Fibroblast of mammary gland (primary cell): ENCODE measurements around the gene PADI1.

Experiments
- DNase-seq: peaks from one replicate; pipeline ENCODE4 v3.0.0-alpha.2; 2010; ENCODE audit warnings: low read depth
- H3K4me3 ChIP-seq: 2 replicates; pipeline ENCODE4 v1.5.1; 2011; ENCODE audit warnings: low read depth, mild to moderate bottlenecking, low read length, moderate library complexity; ENCODE audit not compliant: control insufficient read depth
- TF ChIP-seq, protein P1 (sequence below): conservative IDR thresholded peaks from 2 replicates; pipeline ENCODE4 v1.5.1; 2011; ENCODE audit warnings: low read depth, low read length, inconsistent platforms; ENCODE audit not compliant: control insufficient read depth, insufficient read depth

PADI1 gene

GRCh38 chr1:17192394-17193221, 12.3 kb upstream of the PADI1 start:
- DNase-seq: no peak
- TF ChIP-seq, protein P1, sequence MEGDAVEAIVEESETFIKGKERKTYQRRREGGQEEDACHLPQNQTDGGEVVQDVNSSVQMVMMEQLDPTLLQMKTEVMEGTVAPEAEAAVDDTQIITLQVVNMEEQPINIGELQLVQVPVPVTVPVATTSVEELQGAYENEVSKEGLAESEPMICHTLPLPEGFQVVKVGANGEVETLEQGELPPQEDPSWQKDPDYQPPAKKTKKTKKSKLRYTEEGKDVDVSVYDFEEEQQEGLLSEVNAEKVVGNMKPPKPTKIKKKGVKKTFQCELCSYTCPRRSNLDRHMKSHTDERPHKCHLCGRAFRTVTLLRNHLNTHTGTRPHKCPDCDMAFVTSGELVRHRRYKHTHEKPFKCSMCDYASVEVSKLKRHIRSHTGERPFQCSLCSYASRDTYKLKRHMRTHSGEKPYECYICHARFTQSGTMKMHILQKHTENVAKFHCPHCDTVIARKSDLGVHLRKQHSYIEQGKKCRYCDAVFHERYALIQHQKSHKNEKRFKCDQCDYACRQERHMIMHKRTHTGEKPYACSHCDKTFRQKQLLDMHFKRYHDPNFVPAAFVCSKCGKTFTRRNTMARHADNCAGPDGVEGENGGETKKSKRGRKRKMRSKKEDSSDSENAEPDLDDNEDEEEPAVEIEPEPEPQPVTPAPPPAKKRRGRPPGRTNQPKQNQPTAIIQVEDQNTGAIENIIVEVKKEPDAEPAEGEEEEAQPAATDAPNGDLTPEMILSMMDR: no peak
- H3K4me3 ChIP-seq: no peak overlapping the region

GRCh38 chr1:17193222-17194132, 11.5 kb upstream of the PADI1 start:
- TF ChIP-seq, protein P1: no peak
- no peak for DNase-seq
- H3K4me3 ChIP-seq: no peak overlapping the region

DNA sequence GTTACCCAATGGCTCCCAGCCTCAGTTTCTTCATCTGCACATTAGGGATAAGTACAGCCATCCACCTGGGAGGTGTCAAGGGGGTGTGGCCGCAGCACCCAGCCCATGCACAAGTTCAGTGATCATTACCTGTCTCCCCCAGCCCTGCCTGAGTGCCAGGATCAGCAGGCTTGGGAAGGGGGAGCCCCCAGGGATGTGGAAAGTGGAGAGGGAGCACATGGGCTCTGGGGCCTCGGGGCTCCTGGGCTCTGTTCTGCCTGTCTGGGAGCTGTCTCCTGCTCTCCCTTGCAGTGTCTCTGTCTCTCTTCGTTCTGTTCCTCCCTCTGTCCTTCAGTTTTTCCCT, 10.8 kb upstream of the PADI1 start:
- no peak overlapping the region for H3K4me3 ChIP-seq
- no peak for DNase-seq
- TF ChIP-seq, protein P1: no peak

DNA sequence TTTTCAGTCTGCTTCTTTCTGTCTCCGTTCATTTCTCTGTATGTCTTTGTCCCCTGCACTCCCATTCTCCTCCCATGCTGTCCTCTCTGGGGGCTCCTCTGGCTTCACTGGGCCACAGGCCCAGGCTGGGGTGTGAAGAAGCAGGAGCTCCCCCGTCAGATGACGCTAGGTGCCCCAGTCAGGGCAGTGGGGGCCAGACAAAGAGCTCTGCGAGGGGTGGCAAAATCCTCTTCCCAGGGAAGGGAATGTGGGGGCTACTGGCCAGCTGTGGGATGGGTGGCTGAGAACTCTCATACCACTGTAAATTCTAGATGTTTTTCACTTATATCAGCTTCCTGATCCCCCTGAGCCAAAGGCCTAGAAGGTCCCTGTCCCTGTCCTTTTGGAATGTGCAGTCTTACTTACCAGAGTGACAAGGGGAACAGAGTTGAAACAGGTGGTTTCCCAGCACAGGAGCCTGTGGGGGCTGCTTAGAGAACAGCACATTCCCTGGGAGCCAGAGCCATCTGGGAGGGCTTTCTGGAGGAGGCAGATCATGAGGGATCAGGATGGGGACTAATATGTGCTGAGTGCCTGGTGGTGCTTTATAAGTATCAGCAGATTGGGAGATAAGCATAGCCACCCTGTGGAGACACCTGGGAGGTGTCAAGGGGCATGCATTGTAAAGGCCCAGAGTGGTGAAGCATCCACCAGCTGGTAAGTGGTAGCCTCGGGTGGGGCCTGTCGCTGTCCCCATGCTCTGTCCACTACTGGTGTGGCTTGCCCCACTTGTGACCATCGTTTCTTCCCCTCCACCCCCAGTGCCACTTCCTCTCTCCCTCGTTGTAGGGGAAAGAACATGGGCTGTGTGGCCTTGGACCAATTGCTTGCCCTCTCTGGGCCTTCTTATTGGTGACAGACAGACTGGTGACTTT, 10.1 kb upstream of the PADI1 start:
- DNase-seq: no peak
- TF ChIP-seq, protein P1: no peak
- no peak overlapping the region for H3K4me3 ChIP-seq

DNA sequence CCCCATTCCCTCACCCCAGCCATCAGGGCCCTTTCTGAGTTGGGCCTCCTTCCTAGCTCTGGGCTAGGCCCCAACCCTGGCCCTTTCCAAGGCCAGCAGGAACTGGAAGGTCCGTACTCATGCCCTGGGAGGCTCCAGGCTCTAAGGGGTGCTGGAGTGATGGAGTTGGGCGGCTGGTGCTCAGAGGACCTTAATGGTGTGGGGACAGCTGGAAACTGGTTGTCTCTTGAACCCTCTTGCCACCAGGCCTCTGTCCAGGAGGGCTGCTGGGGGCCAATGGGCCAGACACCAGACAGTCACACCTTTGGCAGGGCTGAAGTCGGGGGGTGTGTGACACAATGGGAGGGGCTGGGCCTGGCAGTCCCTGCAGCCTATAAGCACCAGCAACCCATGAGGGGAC, 9.2 kb upstream of the PADI1 start:
- no peak for DNase-seq
- TF ChIP-seq, protein P1: no peak
- no peak overlapping the region for H3K4me3 ChIP-seq
